ENCODE data around the gene USP28.
A peak's percentile ranks its signal among the peaks of the same experiment; 100 is the strongest.
"Not testable (repeated sequence)": the region's sequence is repeated elsewhere in the genome, so short reads cannot be mapped to it uniquely, and the experiment has no call there.

The USP28 gene

GRCh38 chr11:113833151-113833550, 42.2 kb downstream of the USP28 start:
- DNase-seq: no peak

GRCh38 chr11:113831314-113831713, 44.1 kb downstream of the USP28 start:
- DNase-seq: no peak

GRCh38 chr11:113829751-113830150, 45.6 kb downstream of the USP28 start:
- DNase-seq: no peak

GRCh38 chr11:113828191-113828590, 47.2 kb downstream of the USP28 start:
- DNase-seq: no peak

- no peak for DNase-seq
Measured at GRCh38 chr11:113827477-113827876, 47.9 kb downstream of the USP28 start.

GRCh38 chr11:113818426-113818825, 56.9 kb downstream of the USP28 start:
- DNase-seq: no peak

- no peak for DNase-seq
Measured at GRCh38 chr11:113817626-113818025, 57.7 kb downstream of the USP28 start.

- DNase-seq: no peak
Measured at GRCh38 chr11:113817162-113817561, 58.2 kb downstream of the USP28 start.

GRCh38 chr11:113814181-113814580, 61.2 kb downstream of the USP28 start:
- no peak for DNase-seq

GRCh38 chr11:113808931-113809330, 66.4 kb downstream of the USP28 start:
- DNase-seq: no peak

GRCh38 chr11:113806406-113806805, 69.0 kb downstream of the USP28 start:
- no peak for DNase-seq

- no peak for DNase-seq
Measured at GRCh38 chr11:113805640-113806039, 69.7 kb downstream of the USP28 start.

GRCh38 chr11:113802621-113803020, 72.8 kb downstream of the USP28 start:
- no peak for DNase-seq

GRCh38 chr11:113796663-113797259, 78.6 kb downstream of the USP28 start:
- no peak for DNase-seq

- DNase-seq: no peak
Measured at GRCh38 chr11:113789675-113790320, 85.6 kb downstream of the USP28 start.

- DNase-seq: not testable (repeated sequence)
Measured at GRCh38 chr11:113789016-113789415, 86.4 kb downstream of the USP28 start.

GRCh38 chr11:113782134-113782533, 93.2 kb downstream of the USP28 start:
- DNase-seq: no peak

- DNase-seq: no peak
Measured at GRCh38 chr11:113781682-113782081, 93.7 kb downstream of the USP28 start.

- DNase-seq: no peak
Measured at GRCh38 chr11:113779496-113779895, 95.9 kb downstream of the USP28 start, which contains the start of gene CLDN25. Gene CLDN25, plus strand, starts transcription at chr11:113779796. Its CDS starts 0 bp downstream, at chr11:113779796.

GRCh38 chr11:113778111-113778910, 97.1 kb downstream of the USP28 start:
- no peak for DNase-seq

- DNase-seq: no peak
Measured at GRCh38 chr11:113774174-113774503, 101.2 kb downstream of the USP28 start.

GRCh38 chr11:113773416-113774173, 101.8 kb downstream of the USP28 start, which contains the start of gene ZW10:
Gene ZW10, minus strand, starts transcription at chr11:113773692. Its CDS starts 26 bp downstream, at chr11:113773666.
- peak; percentile 77 for DNase-seq

GRCh38 chr11:113773092-113773415, 102.3 kb downstream of the USP28 start:
- DNase-seq: no peak

Data from GOT3 (cell line).